ENCODE results near the gene NDEL1. TPM values are rescaled to one million over a fixed set of nuclear protein-coding genes. Genes with fewer than 3 reads are reported as not detected.

NDEL1 gene
- total and polyA plus RNA-seq, 2 donors (not counting 3 experiments of a cell fraction or from before 2014, with no cell fraction given), result 60.0 to 87.4 TPM

DNA sequence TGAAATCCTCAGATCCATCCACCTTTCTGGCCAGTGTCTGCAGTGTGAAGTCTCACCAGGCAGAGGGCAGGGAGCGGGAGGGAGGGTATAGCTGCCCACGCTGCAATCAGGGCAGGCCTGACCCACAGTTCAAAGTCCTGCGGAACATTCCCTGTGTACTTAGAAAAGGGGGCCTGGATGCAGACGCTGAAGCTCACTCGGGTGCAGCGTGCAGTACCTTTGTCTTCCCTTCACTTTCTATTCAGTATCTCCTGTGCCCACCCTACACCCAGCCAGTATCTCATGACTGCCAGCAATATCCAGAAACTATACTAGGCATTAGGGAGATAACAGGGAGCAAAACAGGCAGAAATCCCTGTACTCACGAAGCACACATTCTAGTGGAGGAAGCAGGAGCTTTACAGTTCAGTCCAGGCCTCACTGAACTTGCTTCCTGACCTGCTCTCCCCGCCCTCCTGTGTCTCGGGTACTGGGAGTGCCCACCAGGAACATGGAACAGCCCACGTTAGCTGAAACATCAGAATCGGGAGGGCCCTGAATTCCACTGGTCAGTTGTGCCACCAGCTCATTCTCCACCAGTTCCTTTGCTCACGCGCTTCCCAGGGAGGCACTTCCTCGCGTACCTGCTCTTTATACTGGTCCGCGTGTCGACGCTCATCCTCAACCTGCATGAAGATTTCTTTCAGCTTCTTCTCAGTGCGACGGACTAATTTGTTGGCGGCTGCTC is 42.2 kb downstream of the NDEL1 start:
- H3K4me1 ChIP-seq (ENCODE audit: control insufficient read depth, extremely low read depth, insufficient read depth, low read length), result no peaks in the 10 kb centered on the region
- no peak for DNase-seq (ENCODE audit: low read depth, low spot score)
- H3K4me3 ChIP-seq (replicated peaks in 1 of 3; ENCODE audit: insufficient read depth in 1 of 3, low read depth in 1 of 3, low read length in 3 of 3), result no peak overlapping the region
- no peak overlapping the region for H3K4me2 ChIP-seq (ENCODE audit: insufficient read depth, low read length)
- no peak for FAIRE-seq
- ChIA-PET POLR2A (no interaction called here), CTCF (no interaction called here)
- H2AFZ ChIP-seq (ENCODE audit: low read depth, low read length), result no peak overlapping the region
- TF ChIP-seq, protein P1, sequence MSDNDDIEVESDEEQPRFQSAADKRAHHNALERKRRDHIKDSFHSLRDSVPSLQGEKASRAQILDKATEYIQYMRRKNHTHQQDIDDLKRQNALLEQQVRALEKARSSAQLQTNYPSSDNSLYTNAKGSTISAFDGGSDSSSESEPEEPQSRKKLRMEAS (IDR thresholded peaks at IDR 0.05; ENCODE audit: insufficient read depth, insufficient read length), result no peak
- TF ChIP-seq POLR2A (IDR thresholded peaks at IDR 0.05; ENCODE audit: low read depth, low read length), result no peak
- TF ChIP-seq, protein P2, sequence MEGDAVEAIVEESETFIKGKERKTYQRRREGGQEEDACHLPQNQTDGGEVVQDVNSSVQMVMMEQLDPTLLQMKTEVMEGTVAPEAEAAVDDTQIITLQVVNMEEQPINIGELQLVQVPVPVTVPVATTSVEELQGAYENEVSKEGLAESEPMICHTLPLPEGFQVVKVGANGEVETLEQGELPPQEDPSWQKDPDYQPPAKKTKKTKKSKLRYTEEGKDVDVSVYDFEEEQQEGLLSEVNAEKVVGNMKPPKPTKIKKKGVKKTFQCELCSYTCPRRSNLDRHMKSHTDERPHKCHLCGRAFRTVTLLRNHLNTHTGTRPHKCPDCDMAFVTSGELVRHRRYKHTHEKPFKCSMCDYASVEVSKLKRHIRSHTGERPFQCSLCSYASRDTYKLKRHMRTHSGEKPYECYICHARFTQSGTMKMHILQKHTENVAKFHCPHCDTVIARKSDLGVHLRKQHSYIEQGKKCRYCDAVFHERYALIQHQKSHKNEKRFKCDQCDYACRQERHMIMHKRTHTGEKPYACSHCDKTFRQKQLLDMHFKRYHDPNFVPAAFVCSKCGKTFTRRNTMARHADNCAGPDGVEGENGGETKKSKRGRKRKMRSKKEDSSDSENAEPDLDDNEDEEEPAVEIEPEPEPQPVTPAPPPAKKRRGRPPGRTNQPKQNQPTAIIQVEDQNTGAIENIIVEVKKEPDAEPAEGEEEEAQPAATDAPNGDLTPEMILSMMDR (IDR thresholded peaks at IDR 0.05; ENCODE audit: extremely low read depth in 1 of 2, insufficient read depth in 1 of 2, low read depth in 1 of 2, low read length in 2 of 2), result no peak
- no peak for TF ChIP-seq GATA2 (IDR thresholded peaks at IDR 0.05; ENCODE audit: insufficient read depth, insufficient read length, low read depth, low read length)
- TF ChIP-seq MYC (IDR thresholded peaks at IDR 0.05; ENCODE audit: low read depth, low read length), result no peak
- TF ChIP-seq FOS (IDR thresholded peaks at IDR 0.05; ENCODE audit: borderline replicate concordance, insufficient read depth, low read length), result no peak
- no peak for TF ChIP-seq EZH2 (IDR thresholded peaks at IDR 0.05; ENCODE audit: borderline replicate concordance, low read depth, low read length, severe bottlenecking)
- no peak for TF ChIP-seq POLR2AphosphoS5 (IDR thresholded peaks at IDR 0.05; ENCODE audit: insufficient read depth, low read depth, low read length)
- no peak for TF ChIP-seq JUN (IDR thresholded peaks at IDR 0.05; ENCODE audit: borderline replicate concordance, insufficient read depth, insufficient read length, low read depth)
- H3K79me2 ChIP-seq (ENCODE audit: control insufficient read depth, insufficient read depth, low read length), result no peaks in the 10 kb centered on the region
- H3K9ac ChIP-seq (replicated peaks; ENCODE audit: extremely low read depth, insufficient read depth, low read length), result no peak overlapping the region
- H3K36me3 ChIP-seq (ENCODE audit: control insufficient read depth in 2 of 2, extremely low read depth in 1 of 2, insufficient read depth in 2 of 2, low read length in 2 of 2), result peaks cover 22 to 80% of the 10 kb centered on the region in 2 experiments
- dilution Hi-C loops (cut with MboI; ENCODE audit: extremely low pct_ligation_motif_present, low sequenced_read_pairs) (no loop called here), intact Hi-C loops (cut with micrococcal nuclease) (no loop called here)
- no peak overlapping the region for H3K27ac ChIP-seq (ENCODE audit: insufficient read depth, low read depth, low read length)
- H3K27me3 ChIP-seq (ENCODE audit: control insufficient read depth in 2 of 2, insufficient read depth in 2 of 2, low read length in 2 of 2), result no peaks in the 10 kb centered on the region
- H4K20me1 ChIP-seq (replicated peaks; ENCODE audit: control insufficient read depth, extremely low read depth, insufficient read depth, low read length), result no peaks in the 10 kb centered on the region
- H3K9me3 ChIP-seq (replicated peaks; ENCODE audit: control insufficient read depth, insufficient read depth, low read length), result no peaks in the 10 kb centered on the region
- no TSS peak for BruUV-seq (replicated peaks)
- no peaks in the 10 kb centered on the region for H3K9me1 ChIP-seq (replicated peaks; ENCODE audit: control insufficient read depth, extremely low read depth, insufficient read depth, low read length)
